HEK293T (cell line): ENCODE data around the gene PTPN3.

Experiments
- ARNT ChIP-seq: fragments of 450-650 bp; IDR thresholded peaks from 2 replicates; pipeline ENCODE4 v1.6.1; 2017; ENCODE audit warnings: mild to moderate bottlenecking
- ELF4 ChIP-seq: fragments of 450-650 bp; IDR thresholded peaks from 2 replicates; pipeline ENCODE4 v1.6.1; 2017; ENCODE audit warnings: antibody characterized with exemption
- TARDBP ChIP-seq: fragments of 450-650 bp; IDR thresholded peaks from 2 replicates; pipeline ENCODE4 v1.6.1; 2016

DNA sequence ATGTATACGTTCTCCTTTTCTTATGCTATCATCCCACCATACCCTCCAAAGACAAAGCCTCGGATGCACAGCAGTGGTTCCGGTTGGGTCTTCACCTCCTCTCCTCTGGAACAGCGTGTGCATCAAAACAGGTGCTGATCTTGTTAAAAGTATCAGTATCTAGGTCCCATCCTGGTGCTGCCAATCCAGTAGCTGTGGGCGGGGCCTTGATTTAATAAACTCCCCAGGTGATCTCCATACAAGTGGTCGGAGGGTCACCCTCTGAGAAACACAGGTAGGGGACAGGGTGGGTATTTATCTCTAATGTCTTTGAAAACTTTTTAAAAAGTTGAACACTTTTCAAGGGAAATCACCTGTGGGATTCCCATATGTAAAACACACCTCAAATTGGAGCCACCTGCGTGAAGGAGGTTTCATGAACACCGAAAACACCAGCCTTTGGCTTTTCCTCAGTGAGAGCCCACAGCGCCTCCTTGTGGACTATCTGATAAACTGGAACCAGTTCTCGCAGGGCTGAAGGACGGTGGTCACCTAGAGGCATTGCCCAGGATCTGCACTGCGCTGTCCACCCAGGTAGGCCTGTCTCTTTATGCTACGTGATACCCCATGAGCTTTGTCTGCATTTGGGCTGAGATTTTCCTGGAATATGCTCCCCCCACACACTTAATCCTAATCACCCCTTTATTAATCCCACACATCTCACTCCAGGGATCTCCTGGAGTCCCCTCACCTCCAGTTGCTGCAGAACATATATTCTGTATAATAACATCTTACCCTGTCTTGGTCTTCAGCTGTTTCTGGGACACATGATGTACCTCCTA lies 96.7 kb downstream of the PTPN3 start:
- TF ChIP-seq ELF4 (no peak), ARNT (no peak), TARDBP (no peak)
